Tibial artery (tissue), 4 donors: ENCODE results near the gene NR2F6.
A peak's percentile ranks its signal among the peaks of the same experiment; 100 is the strongest.

Experiments used
- DNase-seq, 2 donors: peaks; one replicate each; pipeline ENCODE4 v3.0.0-alpha.2; 2019
- H3K27ac ChIP-seq, 2 donors: fragments of 200-600 bp; sonication (generic) in 1 of 2; 1 replicate in 1 of 2; 2 replicates in 1 of 2; pipeline ENCODE4 v1.5.1; 2018 to 2019; ENCODE audit warnings: mild to moderate bottlenecking in 1 of 2
- H3K27me3 ChIP-seq, 2 donors: fragments of 200-600 bp; sonication (generic) in 1 of 2; one replicate each; pipeline versions ENCODE4 v1.5.1 to v1.6.0; 2016 to 2019
- H3K36me3 ChIP-seq, 3 donors: fragments of 200-600 bp; sonication (generic) in 2 of 3; one replicate each; pipeline ENCODE4 v1.5.1; 2016 to 2019; ENCODE audit warnings: mild to moderate bottlenecking in 2 of 3
- H3K4me1 ChIP-seq, 4 donors: fragments of 200-600 bp; sonication (generic) in 2 of 4; 1 replicate in 3 of 4; 2 replicates in 1 of 4; pipeline ENCODE4 v1.5.1; 2016 to 2019
- H3K4me3 ChIP-seq, 2 donors: fragments of 200-600 bp; sonication (generic) in 1 of 2; 1 replicate in 1 of 2; 2 replicates in 1 of 2; pipeline ENCODE4 v1.5.1; 2018 to 2019; ENCODE audit warnings: mild to moderate bottlenecking in 2 of 2
- H3K9me3 ChIP-seq, 3 donors: fragments of 200-600 bp; sonication (generic) in 1 of 3; one replicate each; pipeline ENCODE4 v1.5.1; 2016 to 2019
- intact Hi-C: fragments of 100-400 bp; cut with DNase I; formaldehyde crosslinking; loops from one replicate; pipeline ENCODE4 v1.15.0; 2023; ENCODE audit warnings: low total_unique reads
- TF ChIP-seq, protein P1 (sequence below), 2 experiments: fragments of 200-600 bp in 1 of 2; fragments of 450-650 bp in 1 of 2; IDR thresholded peaks; one replicate each; pipeline ENCODE4 v1.5.1; 2017 to 2019; ENCODE audit warnings: antibody characterized with exemption in 2 of 2, mild to moderate bottlenecking in 1 of 2, moderate library complexity in 1 of 2

Gene NR2F6

DNA sequence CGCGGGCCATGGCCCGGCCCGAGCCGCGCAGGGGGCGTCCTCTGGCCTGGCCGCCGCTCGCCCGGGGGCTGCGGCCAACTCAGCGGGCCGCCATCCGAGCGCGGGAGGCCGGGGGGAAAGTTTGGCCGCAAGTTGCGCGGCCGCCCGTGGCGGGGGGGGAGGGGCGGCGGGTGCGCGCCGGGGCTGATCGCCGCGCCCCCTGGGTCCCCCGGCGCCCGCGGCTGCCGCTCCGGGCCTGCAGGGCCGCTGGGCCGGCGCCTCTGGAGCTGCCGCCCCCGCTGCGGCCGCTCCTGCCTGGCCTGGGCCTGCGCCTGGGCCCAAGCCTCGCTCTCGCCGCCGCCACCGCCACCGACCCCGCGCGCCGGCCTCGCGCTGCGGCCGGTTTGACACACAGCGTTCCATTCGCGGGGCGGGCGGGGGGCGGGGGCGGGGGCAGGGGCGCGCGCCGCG is at the start of gene NR2F6:
Gene NR2F6 (minus strand): TSS at position 385 of the 450 bp plus-strand sequence. CDS start 699 bp downstream, outside the sequence.
- peak within 1 kb of the TSS; percentile 71 to 88 for H3K27ac ChIP-seq
- intact Hi-C loops = no loop called here
- peaks cover 0 to 49% (median 36%) of the 10 kb centered on the region in 4 donors for H3K4me1 ChIP-seq
- no peaks in the 10 kb centered on the region for H3K27me3 ChIP-seq
- H3K9me3 ChIP-seq = no peaks in the 10 kb centered on the region
- peaks cover 0 to 6% (median 0%) of the 10 kb centered on the region in 3 donors for H3K36me3 ChIP-seq
- H3K4me3 ChIP-seq = peak within 1 kb of the TSS; percentile 86 to 89
- no peak for DNase-seq
- TF ChIP-seq, protein P1, sequence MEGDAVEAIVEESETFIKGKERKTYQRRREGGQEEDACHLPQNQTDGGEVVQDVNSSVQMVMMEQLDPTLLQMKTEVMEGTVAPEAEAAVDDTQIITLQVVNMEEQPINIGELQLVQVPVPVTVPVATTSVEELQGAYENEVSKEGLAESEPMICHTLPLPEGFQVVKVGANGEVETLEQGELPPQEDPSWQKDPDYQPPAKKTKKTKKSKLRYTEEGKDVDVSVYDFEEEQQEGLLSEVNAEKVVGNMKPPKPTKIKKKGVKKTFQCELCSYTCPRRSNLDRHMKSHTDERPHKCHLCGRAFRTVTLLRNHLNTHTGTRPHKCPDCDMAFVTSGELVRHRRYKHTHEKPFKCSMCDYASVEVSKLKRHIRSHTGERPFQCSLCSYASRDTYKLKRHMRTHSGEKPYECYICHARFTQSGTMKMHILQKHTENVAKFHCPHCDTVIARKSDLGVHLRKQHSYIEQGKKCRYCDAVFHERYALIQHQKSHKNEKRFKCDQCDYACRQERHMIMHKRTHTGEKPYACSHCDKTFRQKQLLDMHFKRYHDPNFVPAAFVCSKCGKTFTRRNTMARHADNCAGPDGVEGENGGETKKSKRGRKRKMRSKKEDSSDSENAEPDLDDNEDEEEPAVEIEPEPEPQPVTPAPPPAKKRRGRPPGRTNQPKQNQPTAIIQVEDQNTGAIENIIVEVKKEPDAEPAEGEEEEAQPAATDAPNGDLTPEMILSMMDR (IDR thresholded peaks at IDR 0.05) = no peak

- H3K27me3 ChIP-seq = peaks cover 0 to 3% of the 10 kb centered on the region in 2 donors
- DNase-seq = no peak
- H3K4me1 ChIP-seq = peaks cover 0 to 17% (median 8%) of the 10 kb centered on the region in 4 donors
- H3K4me3 ChIP-seq = no peak overlapping the region
- TF ChIP-seq, protein P1 (IDR thresholded peaks at IDR 0.05) = no peak
- H3K36me3 ChIP-seq = peaks cover 0 to 26% (median 7%) of the 10 kb centered on the region in 3 donors
- intact Hi-C loops = no loop called here
- H3K27ac ChIP-seq = no peak overlapping the region
- no peaks in the 10 kb centered on the region for H3K9me3 ChIP-seq
Measured at GRCh38 chr19:17294051-17294891, 48.6 kb upstream of the NR2F6 start.

DNA sequence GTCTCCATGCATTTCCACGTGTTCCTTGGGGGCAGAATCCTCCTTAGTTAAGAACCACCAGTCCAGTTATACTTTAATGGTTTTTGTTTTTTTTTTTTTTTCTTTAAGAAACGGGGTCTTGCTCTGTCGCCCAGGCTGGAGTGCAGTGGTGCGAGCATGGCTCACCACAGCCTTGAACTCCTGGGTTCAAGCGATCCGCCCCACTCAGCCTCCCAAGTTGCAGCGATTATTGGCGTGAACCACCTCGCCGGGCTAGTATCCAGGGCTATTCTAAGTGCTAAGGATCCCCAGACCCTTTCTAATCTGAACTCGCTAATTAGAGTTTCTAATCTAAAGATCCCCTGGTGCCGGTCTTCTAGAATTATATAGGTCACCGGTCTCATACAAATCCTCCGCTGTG is 47.9 kb upstream of the NR2F6 start:
- Histone ChIP-seq H3K4me3 (no peak overlapping the region), H3K27ac (no peak overlapping the region), H3K36me3 (peaks cover 0 to 20% (median 7%) of the 10 kb centered on the region in 3 donors), H3K27me3 (peaks cover 0 to 8% of the 10 kb centered on the region in 2 donors), H3K4me1 (peaks cover 0 to 17% (median 8%) of the 10 kb centered on the region in 4 donors), H3K9me3 (no peaks in the 10 kb centered on the region)
- DNase-seq = no peak
- TF ChIP-seq, protein P1 (IDR thresholded peaks at IDR 0.05) = no peak
- intact Hi-C loops = no loop called here

GRCh38 chr19:17292301-17293074 is 46.8 kb upstream of the NR2F6 start:
- Histone ChIP-seq H3K27ac (peak overlapping the region; percentile 56 to 78), H3K4me1 (peaks cover 0 to 17% (median 8%) of the 10 kb centered on the region in 4 donors), H3K27me3 (peaks cover 0 to 9% of the 10 kb centered on the region in 2 donors), H3K4me3 (peak overlapping the region; percentile 54 to 71), H3K36me3 (peaks cover 0 to 13% (median 0%) of the 10 kb centered on the region in 3 donors), H3K9me3 (no peaks in the 10 kb centered on the region)
- TF ChIP-seq, protein P1 (IDR thresholded peaks at IDR 0.05) = peak; percentile 72 to 74
- peak; percentile 78 to 85 for DNase-seq
- intact Hi-C loops = no loop called here

DNA sequence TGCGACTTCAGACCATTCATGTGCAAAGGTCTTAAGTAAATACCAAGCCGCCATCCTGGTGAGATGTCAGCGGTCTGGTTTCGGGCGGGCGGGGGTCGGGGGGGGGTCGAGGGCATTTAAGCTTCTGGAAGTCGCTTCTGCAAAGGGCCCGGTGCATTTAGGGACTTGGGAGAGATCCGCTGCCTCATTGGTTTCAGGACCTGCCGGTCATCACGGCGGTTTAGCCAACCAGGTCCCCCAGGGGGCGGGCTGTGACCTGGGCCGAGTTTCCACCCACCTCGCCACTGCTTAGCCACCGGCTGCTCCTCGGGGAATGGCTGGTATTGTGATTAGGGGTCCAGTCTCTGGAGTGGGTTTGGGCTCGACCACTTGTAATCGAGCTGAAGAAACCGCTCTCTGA is 43.8 kb upstream of the NR2F6 start:
- TF ChIP-seq, protein P1 (IDR thresholded peaks at IDR 0.05) = no peak
- DNase-seq = no peak
- Histone ChIP-seq H3K27me3 (peaks cover 0 to 9% of the 10 kb centered on the region in 2 donors), H3K4me3 (no peak overlapping the region), H3K36me3 (peaks cover 0 to 5% (median 0%) of the 10 kb centered on the region in 3 donors), H3K4me1 (peaks cover 0 to 17% (median 8%) of the 10 kb centered on the region in 4 donors), H3K27ac (no peak overlapping the region), H3K9me3 (no peaks in the 10 kb centered on the region)
- intact Hi-C loops = no loop called here
